ENCODE measurements around the gene KRTAP2-2.
"Not testable (repeated sequence)": the region's sequence is repeated elsewhere in the genome, so short reads cannot be mapped to it uniquely, and the experiment has no call there.

- TF ChIP-seq POLR2A (IDR thresholded peaks at IDR 0.05; ENCODE audit: low read depth, low read length); POLR2AphosphoS5 (IDR thresholded peaks at IDR 0.05; ENCODE audit: low read depth, low read length); TAF1 (IDR thresholded peaks at IDR 0.05; ENCODE audit: low read depth, low read length); SPI1 (IDR thresholded peaks at IDR 0.05; ENCODE audit: low read depth, low read length); POU2F2 (IDR thresholded peaks at IDR 0.05; ENCODE audit: low read depth, low read length); PAX5 (IDR thresholded peaks at IDR 0.05; ENCODE audit: insufficient read depth, low read length, severe bottlenecking): not testable (repeated sequence)
Measured at GRCh38 chr17:41059276-41060051, 4.4 kb upstream of the KRTAP2-2 start.

Measured in GM12891 (cell line).